Type B pancreatic cell (in vitro differentiated cells): Measurements from ENCODE around the gene PARD3B. TPM values are rescaled to one million over a fixed set of nuclear protein-coding genes. Genes with fewer than 3 reads are reported as not detected.

ENCODE experiments used
- DNase-seq: peaks from one replicate; pipeline ENCODE4 v3.0.0; 2021; ENCODE audit warnings: mixed read lengths; ENCODE audit not compliant: unreplicated experiment; ENCODE audit errors: extremely low spot score
- H3K27ac Mint-ChIP-seq: 2 replicates; pipeline ENCODE4 v1.8.0; 2021; ENCODE audit warnings: mild to moderate bottlenecking, mixed read lengths
- H3K27me3 Mint-ChIP-seq: 2 replicates; pipeline ENCODE4 v1.8.0; 2021; ENCODE audit warnings: mixed read lengths
- H3K36me3 Mint-ChIP-seq: 2 replicates; pipeline ENCODE4 v1.8.0; 2021; ENCODE audit warnings: mixed read lengths
- H3K4me1 Mint-ChIP-seq: one replicate; pipeline ENCODE4 v1.8.0; 2021; ENCODE audit warnings: mixed read lengths; ENCODE audit not compliant: unreplicated experiment
- H3K4me3 Mint-ChIP-seq: 2 replicates; pipeline ENCODE4 v1.8.0; 2021; ENCODE audit warnings: mild to moderate bottlenecking, mixed read lengths
- H3K9me3 Mint-ChIP-seq: 2 replicates; pipeline ENCODE4 v1.8.0; 2021; ENCODE audit warnings: mixed read lengths
- CTCF ChIP-seq: fragments of 200-600 bp; sonication (generic); conservative IDR thresholded peaks from 2 replicates; pipeline ENCODE4 v1.5.0; 2021; ENCODE audit warnings: antibody characterized with exemption, mild to moderate bottlenecking
- total RNA-seq: library from RNA; stranded (reverse); gene quantifications from 2 replicates; pipeline ENCODE4 v1.2.1, GENCODE V29; 2021; ENCODE audit warnings: low replicate concordance

Gene PARD3B
- total RNA-seq, 1 donor from 2014 or later = 15.9 TPM

GRCh38 chr2:204772546-204772945 is 227.3 kb downstream of the PARD3B start:
- H3K27me3 Mint-ChIP-seq = no peaks in the 10 kb centered on the region
- H3K27ac Mint-ChIP-seq = no peak overlapping the region
- H3K36me3 Mint-ChIP-seq = no peaks in the 10 kb centered on the region
- H3K4me1 Mint-ChIP-seq = peaks cover 21% of the 10 kb centered on the region
- no peak overlapping the region for H3K4me3 Mint-ChIP-seq
- no peak for DNase-seq
- peaks cover 3% of the 10 kb centered on the region for H3K9me3 Mint-ChIP-seq
- no peak for TF ChIP-seq CTCF

GRCh38 chr2:204775766-204776165 is 230.5 kb downstream of the PARD3B start:
- Mint-ChIP-seq H3K4me3 (no peak overlapping the region), H3K36me3 (no peaks in the 10 kb centered on the region), H3K4me1 (peaks cover 21% of the 10 kb centered on the region), H3K27ac (no peak overlapping the region), H3K27me3 (no peaks in the 10 kb centered on the region), H3K9me3 (peaks cover 3% of the 10 kb centered on the region)
- DNase-seq = no peak
- no peak for TF ChIP-seq CTCF

GRCh38 chr2:204776781-204777559 is 231.7 kb downstream of the PARD3B start:
- Mint-ChIP-seq H3K4me1 (peaks cover 21% of the 10 kb centered on the region), H3K9me3 (peaks cover 3% of the 10 kb centered on the region), H3K27ac (no peak overlapping the region), H3K36me3 (no peaks in the 10 kb centered on the region), H3K27me3 (no peaks in the 10 kb centered on the region), H3K4me3 (no peak overlapping the region)
- DNase-seq = no peak
- TF ChIP-seq CTCF = no peak

- no peak overlapping the region for H3K4me3 Mint-ChIP-seq
- H3K27ac Mint-ChIP-seq = no peak overlapping the region
- peaks cover 17% of the 10 kb centered on the region for H3K4me1 Mint-ChIP-seq
- peaks cover 3% of the 10 kb centered on the region for H3K9me3 Mint-ChIP-seq
- TF ChIP-seq CTCF = no peak
- no peak for DNase-seq
- H3K36me3 Mint-ChIP-seq = peaks cover 3% of the 10 kb centered on the region
- no peaks in the 10 kb centered on the region for H3K27me3 Mint-ChIP-seq
These were observed 234.5 kb downstream of the PARD3B start for GRCh38 chr2:204779771-204780170.

- H3K4me1 Mint-ChIP-seq = peaks cover 3% of the 10 kb centered on the region
- peaks cover 3% of the 10 kb centered on the region for H3K36me3 Mint-ChIP-seq
- no peak overlapping the region for H3K4me3 Mint-ChIP-seq
- no peak for TF ChIP-seq CTCF
- H3K27ac Mint-ChIP-seq = no peak overlapping the region
- H3K27me3 Mint-ChIP-seq = no peaks in the 10 kb centered on the region
- peaks cover 1% of the 10 kb centered on the region for H3K9me3 Mint-ChIP-seq
- no peak for DNase-seq
These were observed 236.7 kb downstream of the PARD3B start for GRCh38 chr2:204781941-204782340.
